HG03460 (cell line): ENCODE measurements around the gene TGFBR1.
A peak's percentile ranks its signal among the peaks of the same experiment; 100 is the strongest.
"Not testable (repeated sequence)": the region's sequence is repeated elsewhere in the genome, so short reads cannot be mapped to it uniquely, and the experiment has no call there.

ENCODE experiments used
- ATAC-seq: cut with Tn5 transposase; IDR thresholded peaks from one replicate; pipeline ENCODE4 v1.9.1; 2021; ENCODE audit not compliant: unreplicated experiment

The TGFBR1 gene

DNA sequence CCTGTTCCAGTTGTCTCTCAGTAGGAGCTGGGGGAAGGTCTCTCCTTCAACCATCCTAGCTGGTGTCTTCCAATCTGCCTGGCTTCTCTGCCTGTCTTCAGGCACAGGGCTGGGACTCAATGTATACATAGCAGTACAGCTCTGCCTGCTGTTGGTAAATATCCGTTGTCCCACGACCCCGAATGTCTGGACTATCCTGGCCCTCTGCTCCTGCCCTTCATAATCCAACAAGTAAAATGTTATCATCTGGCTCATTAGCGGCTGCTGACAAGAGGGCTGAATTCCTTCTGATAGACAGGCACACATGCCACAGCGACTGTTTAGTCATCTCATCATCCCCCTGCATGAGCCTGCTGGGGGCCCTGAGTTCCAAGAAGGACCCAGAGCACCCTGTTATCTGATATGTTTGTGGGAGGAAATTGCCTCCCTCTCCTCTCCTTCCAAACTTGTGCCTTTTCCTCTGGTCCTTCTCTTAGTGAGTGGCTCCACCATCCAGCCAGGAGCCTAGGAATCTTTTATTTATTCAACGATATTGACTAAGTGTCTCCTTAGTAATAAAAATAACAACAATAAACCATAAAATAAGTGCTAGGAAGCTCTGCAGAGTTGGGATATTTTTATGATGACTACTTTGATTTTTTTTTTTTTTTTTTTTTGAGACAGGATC, 29.5 kb upstream of the TGFBR1 start:
- no peak for ATAC-seq

DNA sequence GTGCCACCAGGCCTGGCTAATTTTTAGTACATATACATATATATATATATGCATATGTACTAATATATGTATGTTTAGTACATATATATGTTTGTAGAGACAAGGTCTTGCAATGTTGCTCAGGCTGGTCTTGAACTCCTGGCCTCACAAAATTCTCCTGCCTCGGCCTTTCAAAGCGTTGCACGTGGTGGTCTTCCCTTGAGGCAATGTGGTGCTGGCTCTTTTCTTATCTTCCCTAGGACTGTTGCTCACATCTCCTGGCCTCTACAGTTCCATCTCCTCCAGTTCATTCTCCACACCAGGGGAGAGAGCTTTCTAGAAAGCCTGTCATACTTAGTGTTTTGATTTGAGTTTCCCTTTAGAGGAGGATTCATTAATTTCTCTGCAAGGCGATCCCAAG, 28.9 kb upstream of the TGFBR1 start:
- no peak for ATAC-seq

DNA sequence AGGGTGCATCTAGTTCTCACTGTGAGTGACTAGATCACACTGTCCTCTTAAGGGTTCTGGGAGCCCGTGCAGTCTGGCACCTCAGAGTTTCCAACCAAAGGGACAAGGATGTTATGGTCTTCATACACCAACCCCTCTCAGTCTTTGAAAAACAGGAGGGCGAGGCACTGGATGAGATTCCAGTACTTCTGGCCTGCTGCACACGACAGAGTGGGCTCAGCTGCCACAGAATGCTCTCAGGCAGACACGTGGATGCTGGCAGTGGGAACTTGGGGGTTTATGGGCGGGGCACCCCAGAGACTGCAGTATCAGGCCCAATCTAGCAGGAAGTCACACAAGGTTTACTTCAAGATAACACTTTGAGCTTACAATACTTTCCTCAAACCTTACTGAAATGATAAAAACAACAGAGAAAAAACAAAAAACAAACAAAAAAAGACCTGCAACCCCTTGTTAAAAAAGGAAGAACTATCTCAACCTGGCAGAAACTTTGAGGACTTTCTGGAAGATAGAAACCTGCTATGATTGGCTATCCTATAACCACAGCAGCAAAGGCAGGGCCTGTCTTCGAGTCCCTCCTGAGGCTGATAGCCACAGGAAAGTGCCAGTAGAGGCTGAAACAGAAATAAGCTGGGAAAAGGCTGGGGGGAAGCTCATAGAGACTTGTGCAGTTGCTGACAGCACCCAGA, 28.3 kb upstream of the TGFBR1 start:
- peak; percentile 59 for ATAC-seq

DNA sequence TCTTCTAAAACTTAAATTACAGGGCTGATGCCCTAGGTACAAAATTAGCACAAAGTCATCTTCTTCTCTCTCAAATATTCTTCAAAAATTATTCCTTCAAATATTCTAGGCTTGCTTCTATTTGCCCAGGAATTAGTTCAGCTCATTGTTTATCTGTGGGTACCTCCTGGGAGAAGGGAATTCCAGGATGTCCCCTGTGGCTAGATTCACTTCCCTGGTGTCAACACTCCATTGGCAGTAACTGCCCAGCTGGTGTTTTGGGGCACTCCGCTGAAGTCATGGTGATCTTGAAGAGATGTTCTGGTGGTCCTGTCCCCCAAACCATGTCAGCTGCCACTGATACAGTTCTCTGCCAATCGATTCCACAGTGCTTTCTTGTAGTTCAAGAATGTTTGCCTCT, 26.2 kb upstream of the TGFBR1 start:
- ATAC-seq = no peak

DNA sequence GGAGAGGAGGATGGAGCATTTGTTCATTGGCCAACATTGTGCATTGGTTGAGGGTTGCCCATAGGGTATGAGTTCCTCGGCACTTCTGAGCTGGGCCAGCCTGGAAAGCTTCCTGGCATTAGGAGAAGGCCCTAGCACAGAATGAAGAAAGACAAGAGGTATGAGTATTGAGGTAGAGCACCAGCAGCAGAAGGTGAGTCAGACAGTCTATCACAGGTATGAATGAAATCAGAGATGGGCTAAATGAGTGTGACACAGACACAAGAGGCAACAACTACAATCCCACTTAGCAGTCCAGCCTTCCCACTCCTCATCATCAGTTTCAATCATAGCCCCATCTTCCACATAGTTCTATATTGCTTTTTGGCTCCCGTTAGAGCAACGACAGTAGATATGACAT, 25.4 kb upstream of the TGFBR1 start:
- ATAC-seq = no peak

DNA sequence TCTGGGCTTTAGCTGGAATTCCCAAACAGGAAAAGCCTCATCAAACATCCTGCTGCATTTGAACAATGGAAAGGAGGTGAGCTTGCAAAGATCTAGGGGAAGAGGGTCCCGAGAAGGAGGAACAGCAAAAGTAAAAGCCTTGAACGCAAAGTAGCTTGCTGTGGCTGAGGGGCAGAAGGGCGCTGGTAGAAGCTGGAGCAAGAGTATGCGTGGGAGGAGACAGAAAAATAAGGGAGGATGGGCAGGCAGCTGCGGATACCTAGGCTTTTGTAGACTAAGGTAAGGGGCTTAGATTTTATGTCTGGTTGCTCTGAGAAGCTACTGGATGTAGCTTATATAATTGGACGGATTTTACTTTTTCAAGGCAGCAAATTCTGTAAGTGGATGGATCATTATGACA, 21.9 kb upstream of the TGFBR1 start:
- no peak for ATAC-seq

DNA sequence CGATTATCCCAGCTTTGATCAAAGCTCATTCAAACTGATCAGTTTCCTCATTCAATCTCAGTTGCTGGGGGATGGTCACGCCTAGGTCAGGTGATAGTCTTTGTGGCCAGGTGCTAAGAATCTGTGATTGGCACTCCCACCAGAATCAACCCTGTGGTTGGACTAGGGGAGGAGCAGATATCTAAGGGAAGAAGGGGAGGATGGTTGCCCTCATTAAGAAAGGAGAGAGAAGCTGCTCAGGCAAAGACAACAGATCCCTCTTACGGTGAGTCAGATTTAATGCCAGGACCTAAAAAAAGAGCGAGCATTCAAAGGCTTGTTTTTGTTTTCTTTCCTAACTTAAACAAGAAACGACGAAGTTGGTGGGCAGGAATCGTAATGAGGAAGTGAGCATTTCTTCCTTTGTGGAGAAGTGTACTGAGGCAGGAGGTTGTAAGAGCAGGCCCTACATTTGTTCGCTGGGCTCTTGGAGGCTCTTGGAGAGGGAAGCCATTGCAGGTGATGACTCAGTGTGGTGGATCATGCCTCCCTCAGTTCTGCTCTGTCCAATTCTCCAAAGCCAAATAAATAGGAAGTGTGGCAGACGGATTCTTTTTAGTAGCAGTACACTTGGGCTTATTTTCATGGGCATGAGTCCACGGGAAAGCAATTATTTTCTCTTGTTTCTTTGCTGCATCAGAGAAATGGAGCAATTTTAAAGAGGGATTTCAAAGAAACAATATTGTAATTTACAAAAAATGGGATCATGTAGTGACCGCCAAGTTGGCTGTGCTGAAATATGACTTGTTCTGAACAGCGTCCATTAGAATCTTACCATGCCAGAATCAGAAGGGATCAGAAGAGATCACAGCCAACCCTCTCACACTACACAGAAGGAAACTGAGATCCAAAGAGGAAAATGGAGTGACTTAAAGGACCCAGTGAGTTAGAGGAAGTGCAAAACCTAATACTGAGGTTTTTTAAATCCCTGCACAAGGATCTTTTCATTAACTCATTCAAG, 18.7 kb upstream of the TGFBR1 start:
- no peak for ATAC-seq

DNA sequence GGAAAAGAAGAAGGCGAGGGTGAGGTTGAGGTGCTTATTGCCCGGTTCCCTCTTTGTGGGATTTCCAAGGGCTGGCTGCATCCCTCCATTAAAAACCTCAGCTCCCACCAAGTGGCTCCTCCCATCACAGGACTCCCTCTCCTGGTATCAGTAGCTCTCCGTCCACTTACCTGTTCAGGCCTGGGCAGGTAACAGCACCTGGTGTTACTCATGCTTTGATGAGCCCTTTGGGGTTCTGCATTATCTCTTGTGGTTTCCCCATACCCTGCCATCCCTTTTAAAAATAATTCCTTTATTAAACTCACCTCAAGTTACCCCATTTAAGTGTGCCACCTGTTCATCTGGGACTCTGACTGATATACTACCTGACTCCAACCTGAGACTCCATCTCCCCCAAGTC, 17.5 kb upstream of the TGFBR1 start:
- no peak for ATAC-seq

DNA sequence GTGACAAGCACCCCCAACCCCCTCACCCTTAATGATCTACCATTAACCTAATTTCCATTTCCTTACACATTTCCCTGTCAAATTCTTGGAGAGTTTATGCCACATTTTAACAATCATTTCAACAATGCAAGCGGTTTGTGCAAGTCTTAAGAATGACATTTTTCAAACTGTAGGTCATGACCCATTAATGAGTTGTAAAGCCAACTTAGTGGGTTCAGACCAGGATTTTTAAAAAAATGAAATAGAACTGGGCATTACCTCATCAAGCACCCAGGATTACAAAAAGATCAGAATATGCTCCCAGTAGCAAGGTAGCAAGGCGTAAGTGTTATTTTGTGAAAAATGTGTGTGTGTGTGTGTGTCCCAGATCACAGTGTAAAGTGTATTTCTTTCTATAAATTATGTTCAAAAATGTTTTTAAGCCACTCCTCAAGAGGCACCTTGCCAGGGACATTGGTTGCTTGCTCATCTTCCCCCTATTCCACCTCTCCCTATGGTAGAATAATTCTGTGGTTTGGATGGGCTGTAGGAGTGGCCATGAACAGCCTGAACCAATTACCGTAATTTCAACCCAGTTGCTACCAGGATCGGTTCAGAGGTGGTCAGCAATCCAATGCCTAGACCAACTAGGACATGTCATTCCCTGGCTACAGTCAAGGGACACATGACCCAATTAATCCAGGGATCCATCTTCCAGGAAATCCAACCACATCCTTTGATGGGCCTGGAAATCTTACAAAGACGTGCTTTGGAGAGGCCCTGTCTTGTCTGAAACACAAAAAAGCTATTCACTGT, 14.4 kb upstream of the TGFBR1 start:
- ATAC-seq = no peak

DNA sequence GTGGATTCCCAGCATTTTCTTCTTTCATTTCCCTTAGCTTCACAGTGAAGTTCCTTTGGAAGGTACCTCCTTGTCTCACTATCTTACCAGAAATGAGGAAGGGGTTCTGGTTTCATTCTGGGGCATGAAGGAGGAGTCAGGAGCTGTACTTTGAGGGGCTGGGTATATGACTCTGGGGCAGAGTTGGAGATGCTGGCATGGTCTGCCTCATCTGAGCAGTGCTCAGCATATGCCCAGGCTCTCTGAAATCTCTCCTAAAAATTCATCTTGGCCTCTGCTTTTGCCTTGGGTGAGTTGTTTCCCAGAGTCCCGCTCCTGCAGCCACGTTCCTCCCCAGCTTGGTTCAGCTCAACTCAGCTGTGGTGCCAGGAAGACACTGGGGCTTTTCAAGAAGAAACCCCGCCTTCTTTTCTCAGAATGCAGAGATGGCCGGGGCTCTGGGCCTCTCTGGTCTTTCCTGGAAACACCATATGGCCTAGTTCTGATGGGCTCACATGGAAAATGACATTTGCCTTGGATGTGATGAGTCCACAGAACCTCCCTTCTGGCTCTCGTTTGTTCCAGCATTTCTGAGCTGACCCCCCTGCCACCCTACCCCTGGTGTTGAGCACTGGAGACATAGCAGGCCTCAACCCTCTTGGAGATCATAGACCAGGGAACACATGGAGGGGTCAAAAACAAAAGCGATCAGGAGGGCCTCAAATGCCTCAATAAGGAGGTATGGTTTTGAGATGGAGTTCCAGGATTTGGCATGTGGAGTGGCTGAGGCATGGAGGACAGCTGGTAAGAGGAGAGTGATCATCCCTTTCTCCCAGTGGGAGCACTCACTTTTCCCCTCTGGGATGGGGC, 12.0 kb upstream of the TGFBR1 start:
- no peak for ATAC-seq

DNA sequence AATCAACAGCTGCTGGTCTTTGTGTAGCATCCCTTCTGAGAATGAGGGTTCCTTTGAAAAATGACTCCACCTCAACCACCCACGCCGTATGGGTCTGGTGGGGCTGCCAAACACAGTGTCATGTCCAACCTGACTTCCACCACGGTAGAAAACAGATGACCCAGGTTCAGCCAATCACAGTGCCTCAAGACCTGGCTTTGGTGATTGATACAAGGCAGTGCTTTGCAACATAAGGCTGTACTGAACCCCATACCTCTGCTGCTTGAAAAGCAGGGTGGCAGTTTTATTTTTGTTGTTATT, 11.5 kb upstream of the TGFBR1 start:
- ATAC-seq = no peak

DNA sequence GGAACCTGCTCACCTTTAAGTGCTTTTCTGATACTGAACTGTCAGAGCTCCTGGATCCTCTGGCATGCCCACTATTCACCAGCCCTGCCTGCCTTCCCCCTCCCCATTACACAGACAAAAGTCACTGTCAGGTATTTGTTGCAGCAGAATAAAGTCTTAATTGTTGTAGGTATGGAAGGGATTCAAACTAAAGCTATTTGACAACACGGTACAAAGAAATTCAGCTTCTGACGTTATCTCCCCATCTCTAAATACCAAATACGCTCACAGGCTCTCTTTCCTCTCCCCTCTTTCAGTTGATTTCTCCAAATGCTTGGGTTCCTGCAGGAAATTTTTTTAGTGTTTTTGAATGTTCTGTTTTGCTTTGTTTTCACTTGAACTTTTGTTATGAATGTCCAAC, 9.3 kb upstream of the TGFBR1 start:
- no peak for ATAC-seq

DNA sequence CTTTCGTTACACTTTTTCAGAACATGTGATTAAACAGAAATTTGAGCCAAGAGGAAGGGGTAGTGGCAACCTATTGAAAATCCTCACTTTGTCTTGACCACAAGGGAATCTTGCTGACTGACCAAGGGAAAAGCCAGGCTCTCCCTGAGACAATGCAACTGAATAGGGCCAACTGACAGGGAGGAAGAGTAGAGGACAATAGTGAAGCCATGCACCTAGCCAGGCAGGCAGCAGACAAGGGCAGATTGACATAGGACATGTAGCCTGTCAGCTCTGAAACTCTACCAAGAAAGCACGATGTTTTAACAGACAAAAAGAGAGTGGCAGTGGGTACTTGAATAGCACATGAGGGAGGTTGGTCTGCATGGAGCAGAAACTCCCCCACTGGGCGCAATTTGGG, 8.5 kb upstream of the TGFBR1 start:
- no peak for ATAC-seq

DNA sequence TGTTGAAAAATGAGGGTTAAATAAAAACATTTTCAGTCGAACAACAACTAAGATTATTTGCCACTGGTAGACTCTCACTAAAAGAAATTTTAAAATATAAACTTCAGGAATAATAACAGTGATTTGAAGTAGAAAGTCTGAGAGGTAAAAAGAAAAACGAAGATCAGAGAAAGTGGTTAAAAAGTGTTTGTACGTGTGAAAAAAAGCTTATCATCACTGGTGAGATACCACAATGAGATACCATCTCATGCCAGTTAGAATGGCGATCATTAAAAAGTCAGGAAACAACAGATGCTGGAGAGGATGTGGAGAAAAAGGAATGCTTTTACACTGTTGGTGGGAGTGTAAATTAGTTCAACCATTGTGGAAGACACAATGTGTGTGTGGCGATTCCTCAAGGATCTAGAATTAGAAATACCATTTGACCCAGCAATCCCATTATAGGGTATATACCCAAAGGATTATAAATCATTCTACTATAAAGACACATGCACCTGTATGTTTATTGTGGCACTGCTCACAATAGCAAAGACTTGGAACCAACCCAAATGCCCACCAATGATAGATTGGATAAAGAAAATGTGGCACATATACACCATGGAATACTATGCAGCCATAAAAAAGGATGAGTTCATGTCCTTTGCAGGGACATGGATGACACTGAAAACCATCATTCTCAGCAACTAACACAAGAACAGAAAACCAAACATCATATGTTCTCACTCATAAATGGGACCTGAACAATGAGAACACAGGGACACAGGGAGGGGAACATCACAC, 4.9 kb upstream of the TGFBR1 start:
- ATAC-seq = not testable (repeated sequence)

DNA sequence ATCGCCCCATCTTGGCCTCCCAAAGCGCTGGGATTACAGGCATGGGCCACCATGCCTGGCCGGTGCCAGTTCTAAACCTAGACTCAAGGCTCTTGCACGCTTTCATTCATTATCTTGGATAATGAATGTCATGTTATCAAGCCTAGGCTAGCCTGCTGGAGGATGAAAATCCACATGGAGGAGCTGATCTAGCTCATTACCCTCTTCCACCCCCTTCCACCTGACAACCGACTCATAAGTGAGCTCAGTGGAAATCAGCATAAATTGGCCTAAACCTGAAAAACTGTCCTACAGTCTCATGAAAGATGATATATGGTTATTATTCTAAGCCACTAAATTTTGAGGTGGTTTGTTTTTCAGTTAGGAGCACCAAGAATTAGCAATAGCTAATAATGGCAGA, 3.6 kb upstream of the TGFBR1 start:
- no peak for ATAC-seq

DNA sequence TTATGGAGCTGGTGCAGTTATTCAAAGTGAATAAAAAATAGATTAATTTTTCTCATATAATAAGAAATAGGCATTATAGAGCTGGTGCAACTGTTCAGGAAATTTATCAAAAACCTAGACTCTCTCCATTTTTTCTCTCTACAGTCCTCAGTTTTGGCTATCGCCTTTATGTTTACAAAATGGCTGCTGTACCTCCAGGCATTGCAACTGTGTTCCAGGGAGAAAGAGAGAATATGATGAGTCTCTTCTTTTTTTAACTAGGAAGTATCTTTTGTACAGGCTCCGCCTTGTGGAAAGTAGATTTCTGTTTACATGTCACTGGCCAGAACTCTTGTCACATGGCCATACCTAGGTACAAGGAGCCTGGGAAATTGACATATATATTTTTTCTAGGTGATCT, 3.1 kb upstream of the TGFBR1 start:
- no peak for ATAC-seq

DNA sequence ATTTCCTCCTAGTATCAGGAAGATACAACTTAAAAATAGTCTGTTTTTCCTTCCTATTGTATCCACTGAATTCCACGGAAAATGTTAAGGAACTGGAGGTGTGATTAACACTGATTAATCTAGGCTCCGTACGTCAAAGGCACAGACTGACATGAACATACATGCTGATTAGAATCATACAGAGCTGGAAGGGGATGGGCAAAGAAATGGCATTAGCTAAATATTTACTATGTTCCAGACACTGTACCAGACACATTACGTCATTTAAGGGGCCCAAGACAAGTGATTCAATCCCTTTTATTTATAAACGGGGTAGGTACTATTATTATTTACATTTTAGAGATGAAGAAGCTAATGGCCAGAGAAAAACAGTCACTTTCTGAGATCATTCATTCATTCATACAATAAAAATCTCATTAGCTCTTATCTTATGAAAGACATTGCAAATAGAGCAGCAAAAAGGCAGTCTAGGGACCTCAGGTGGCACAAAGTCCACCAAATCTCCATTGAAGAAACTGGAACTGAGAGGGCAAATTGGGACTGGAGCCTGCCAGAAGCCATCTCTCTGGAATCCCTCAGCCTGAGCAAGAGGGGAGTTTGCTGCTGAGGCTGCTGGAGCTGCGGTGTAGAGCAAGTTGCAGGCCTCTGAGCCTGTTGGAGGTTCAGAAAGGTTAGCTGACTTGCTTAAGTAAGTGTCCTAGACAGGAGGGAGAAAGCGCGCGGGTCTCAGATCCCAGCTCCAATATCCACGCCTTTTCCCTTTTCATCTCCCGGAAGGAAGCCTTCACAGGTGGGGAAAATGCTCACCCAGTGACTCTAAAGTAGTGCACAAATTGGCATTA, 1.6 kb upstream of the TGFBR1 start:
- ATAC-seq = no peak

DNA sequence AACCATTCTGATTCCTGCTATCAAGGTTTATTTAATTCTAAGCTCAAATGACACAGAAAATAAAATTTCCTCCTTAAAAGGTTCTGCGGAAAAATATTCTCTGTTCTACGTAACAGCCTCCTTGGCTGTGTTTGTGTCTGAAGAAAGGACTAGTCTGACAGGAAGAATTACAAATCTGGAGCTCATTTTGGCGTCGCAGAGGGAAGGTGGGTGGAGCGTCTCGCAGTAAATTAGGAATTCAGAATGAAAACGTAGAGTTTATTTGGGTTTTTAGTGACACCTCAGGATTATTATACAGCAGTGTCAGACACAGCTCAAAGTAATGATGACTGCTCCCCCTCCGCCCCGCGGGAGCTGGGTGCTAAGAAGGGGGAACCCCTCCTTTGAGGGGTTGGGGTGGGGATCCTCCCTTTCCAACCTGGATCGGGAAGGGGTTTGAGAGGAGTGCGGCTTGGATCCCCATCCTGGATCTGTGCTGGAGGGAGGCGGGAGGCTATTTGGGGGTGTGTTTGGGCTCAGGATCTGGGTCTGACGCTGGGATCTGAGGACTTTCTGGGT, 933 bp upstream of the TGFBR1 start:
- ATAC-seq = no peak
